Loucy (cell line): Measurements from ENCODE around the gene ARHGDIG.

Experiments
- H2AFZ ChIP-seq: fragments of 200-600 bp; sonication (generic); 2 replicates; pipeline ENCODE4 v1.6.0; 2016; ENCODE audit warnings: antibody characterized with exemption, mild to moderate bottlenecking, low read length, moderate library complexity
- H3F3A ChIP-seq: fragments of 200-600 bp; 2 replicates; pipeline ENCODE4 v1.6.0; 2016; ENCODE audit warnings: antibody characterized with exemption, low read depth, mild to moderate bottlenecking
- H3K27me3 ChIP-seq: fragments of 200-600 bp; sonication (generic); 2 replicates; pipeline ENCODE4 v1.6.1; 2014; ENCODE audit warnings: low read length, mild to moderate bottlenecking; ENCODE audit not compliant: insufficient read depth, poor library complexity, severe bottlenecking
- H3K36me3 ChIP-seq: fragments of 200-600 bp; sonication (generic); 2 replicates; pipeline ENCODE4 v1.6.1; 2016; ENCODE audit warnings: low read length; ENCODE audit not compliant: insufficient read depth
- H3K4me1 ChIP-seq: fragments of 200-600 bp; sonication (generic); 2 replicates; pipeline ENCODE4 v1.5.1; 2014; ENCODE audit warnings: low read length, mild to moderate bottlenecking; ENCODE audit not compliant: insufficient read depth, poor library complexity, severe bottlenecking
- H3K4me2 ChIP-seq: fragments of 200-600 bp; sonication (generic); 2 replicates; pipeline ENCODE4 v1.6.0; 2014; ENCODE audit warnings: antibody characterized with exemption, low read length, low read depth, mild to moderate bottlenecking; ENCODE audit not compliant: poor library complexity, severe bottlenecking
- H3K4me3 ChIP-seq: fragments of 200-600 bp; sonication (generic); 2 replicates; pipeline ENCODE4 v1.5.1; 2014; ENCODE audit warnings: low read length, mild to moderate bottlenecking, mixed read lengths; ENCODE audit not compliant: poor library complexity, severe bottlenecking
- H3K79me2 ChIP-seq: fragments of 200-600 bp; sonication (generic); 2 replicates; pipeline ENCODE4 v1.6.1; 2014; ENCODE audit warnings: low read length; ENCODE audit not compliant: insufficient read depth
- H3K9ac ChIP-seq: fragments of 200-600 bp; sonication (generic); 2 replicates; pipeline ENCODE4 v1.6.0; 2014; ENCODE audit warnings: mild to moderate bottlenecking, low read depth, low read length, moderate library complexity; ENCODE audit not compliant: poor library complexity, severe bottlenecking
- H3K9me2 ChIP-seq: fragments of 200-600 bp; sonication (generic); replicated peaks from 2 replicates; pipeline ENCODE4 v1.6.1; 2016; ENCODE audit warnings: low read depth, low read length, mixed read lengths
- H3K9me3 ChIP-seq: fragments of 200-600 bp; sonication (generic); 2 replicates; pipeline ENCODE4 v1.6.1; 2014; ENCODE audit warnings: mild to moderate bottlenecking, antibody characterized with exemption, low read length, low read depth; ENCODE audit not compliant: insufficient read depth
- H4K20me1 ChIP-seq: fragments of 200-600 bp; sonication (generic); 2 replicates; pipeline ENCODE4 v1.6.0; 2014; ENCODE audit warnings: antibody characterized with exemption, low read length, mild to moderate bottlenecking; ENCODE audit not compliant: insufficient read depth, poor library complexity, severe bottlenecking
- CTCF ChIP-seq: fragments of 200-600 bp; sonication (generic); conservative IDR thresholded peaks from 2 replicates; pipeline ENCODE4 v1.5.1; 2014; ENCODE audit warnings: mild to moderate bottlenecking, antibody characterized with exemption, low read length
- EZH2phosphoT487 ChIP-seq: fragments of 200-600 bp; IDR thresholded peaks from 2 replicates; pipeline ENCODE4 v1.6.1; 2018; ENCODE audit warnings: antibody characterized with exemption, mild to moderate bottlenecking, moderate library complexity, borderline replicate concordance

The ARHGDIG gene

GRCh38 chr16:243348-243747 lies 37.0 kb upstream of the ARHGDIG start:
- H3K36me3 ChIP-seq, result no peaks in the 10 kb centered on the region
- H3K79me2 ChIP-seq, result no peaks in the 10 kb centered on the region
- H3F3A ChIP-seq, result no peaks in the 10 kb centered on the region
- H2AFZ ChIP-seq, result no peak overlapping the region
- no peaks in the 10 kb centered on the region for H4K20me1 ChIP-seq
- TF ChIP-seq CTCF (no peak), EZH2phosphoT487 (no peak)
- no peak overlapping the region for H3K9ac ChIP-seq
- no peaks in the 10 kb centered on the region for H3K9me2 ChIP-seq
- H3K4me1 ChIP-seq, result peaks cover 7% of the 10 kb centered on the region
- H3K9me3 ChIP-seq, result no peaks in the 10 kb centered on the region
- H3K4me3 ChIP-seq, result no peak overlapping the region
- H3K4me2 ChIP-seq, result no peak overlapping the region
- H3K27me3 ChIP-seq, result no peaks in the 10 kb centered on the region

GRCh38 chr16:245105-245504 lies 35.3 kb upstream of the ARHGDIG start:
- TF ChIP-seq CTCF, result no peak
- TF ChIP-seq EZH2phosphoT487, result no peak
- no peaks in the 10 kb centered on the region for H3F3A ChIP-seq
- no peaks in the 10 kb centered on the region for H3K27me3 ChIP-seq
- no peak overlapping the region for H2AFZ ChIP-seq
- H3K36me3 ChIP-seq, result no peaks in the 10 kb centered on the region
- H4K20me1 ChIP-seq, result no peaks in the 10 kb centered on the region
- H3K4me1 ChIP-seq, result peaks cover 7% of the 10 kb centered on the region
- no peaks in the 10 kb centered on the region for H3K9me2 ChIP-seq
- H3K4me2 ChIP-seq, result no peak overlapping the region
- H3K79me2 ChIP-seq, result no peaks in the 10 kb centered on the region
- H3K4me3 ChIP-seq, result no peak overlapping the region
- no peak overlapping the region for H3K9ac ChIP-seq
- H3K9me3 ChIP-seq, result no peaks in the 10 kb centered on the region

- H3K36me3 ChIP-seq, result no peaks in the 10 kb centered on the region
- H3K79me2 ChIP-seq, result no peaks in the 10 kb centered on the region
- no peak overlapping the region for H2AFZ ChIP-seq
- no peak overlapping the region for H3K9ac ChIP-seq
- H4K20me1 ChIP-seq, result no peaks in the 10 kb centered on the region
- TF ChIP-seq CTCF (no peak), EZH2phosphoT487 (no peak)
- H3K4me2 ChIP-seq, result no peak overlapping the region
- no peaks in the 10 kb centered on the region for H3K9me3 ChIP-seq
- no peaks in the 10 kb centered on the region for H3K9me2 ChIP-seq
- H3K4me3 ChIP-seq, result no peak overlapping the region
- H3K27me3 ChIP-seq, result no peaks in the 10 kb centered on the region
- H3F3A ChIP-seq, result no peaks in the 10 kb centered on the region
- peaks cover 13% of the 10 kb centered on the region for H3K4me1 ChIP-seq
Observed at GRCh38 chr16:247027-247426, 33.4 kb upstream of the ARHGDIG start.
